Measurements from ENCODE around the gene CST7. TPM values are rescaled to one million over a fixed set of nuclear protein-coding genes. Genes with fewer than 3 reads are reported as not detected.

CST7 gene
- total RNA-seq, 1 donor from 2014 or later, result 115 TPM

GRCh38 chr20:24979036-24979960 lies 30.2 kb downstream of the CST7 start:
- Mint-ChIP-seq H3K4me1 (ENCODE audit: low read depth) (peaks cover 11% of the 10 kb centered on the region), H3K4me3 (ENCODE audit: low read depth) (no peak overlapping the region), H3K9me3 (peaks cover 22% of the 10 kb centered on the region)

GRCh38 chr20:24980291-24981053 lies 31.4 kb downstream of the CST7 start:
- Mint-ChIP-seq H3K9me3 (peaks cover 15% of the 10 kb centered on the region), H3K36me3 (ENCODE audit: low read depth) (peaks cover 85% of the 10 kb centered on the region), H3K27me3 (ENCODE audit: low read depth) (no peaks in the 10 kb centered on the region), H3K4me3 (ENCODE audit: low read depth) (no peak overlapping the region), H3K4me1 (ENCODE audit: low read depth) (peaks cover 17% of the 10 kb centered on the region), H3K27ac (no peak overlapping the region)
- no peak for DNase-seq (ENCODE audit: low spot score)
- intact Hi-C loops (cut with micrococcal nuclease), result no loop called here

More at GRCh38 chr20:24979036-24979960, 30.2 kb downstream of the CST7 start:
- Mint-ChIP-seq H3K27me3 (ENCODE audit: low read depth) (no peaks in the 10 kb centered on the region), H3K27ac (no peak overlapping the region), H3K36me3 (ENCODE audit: low read depth) (peaks cover 95% of the 10 kb centered on the region)
- intact Hi-C loops (cut with micrococcal nuclease), result no loop called here
- no peak for DNase-seq (ENCODE audit: low spot score)

- Mint-ChIP-seq H3K4me1 (ENCODE audit: low read depth) (peaks cover 21% of the 10 kb centered on the region), H3K27ac (no peak overlapping the region), H3K36me3 (ENCODE audit: low read depth) (peaks cover 82% of the 10 kb centered on the region), H3K9me3 (peaks cover 7% of the 10 kb centered on the region), H3K4me3 (ENCODE audit: low read depth) (no peak overlapping the region), H3K27me3 (ENCODE audit: low read depth) (no peaks in the 10 kb centered on the region)
- intact Hi-C loops (cut with micrococcal nuclease), result no loop called here
- DNase-seq (ENCODE audit: low spot score), result no peak
Measured at GRCh38 chr20:24981282-24981681, 32.2 kb downstream of the CST7 start.

- Mint-ChIP-seq H3K4me1 (ENCODE audit: low read depth) (peaks cover 21% of the 10 kb centered on the region), H3K27ac (no peak overlapping the region), H3K36me3 (ENCODE audit: low read depth) (peaks cover 79% of the 10 kb centered on the region), H3K4me3 (ENCODE audit: low read depth) (no peak overlapping the region), H3K9me3 (peaks cover 2% of the 10 kb centered on the region), H3K27me3 (ENCODE audit: low read depth) (no peaks in the 10 kb centered on the region)
- no peak for DNase-seq (ENCODE audit: low spot score)
- intact Hi-C loops (cut with micrococcal nuclease), result no loop called here
Measured at GRCh38 chr20:24981790-24982189, 32.7 kb downstream of the CST7 start.

- intact Hi-C loops (cut with micrococcal nuclease), result no loop called here
- Mint-ChIP-seq H3K27me3 (ENCODE audit: low read depth) (no peaks in the 10 kb centered on the region), H3K36me3 (ENCODE audit: low read depth) (peaks cover 73% of the 10 kb centered on the region), H3K4me1 (ENCODE audit: low read depth) (peaks cover 37% of the 10 kb centered on the region), H3K4me3 (ENCODE audit: low read depth) (no peak overlapping the region), H3K27ac (no peak overlapping the region), H3K9me3 (no peaks in the 10 kb centered on the region)
- no peak for DNase-seq (ENCODE audit: low spot score)
Measured at GRCh38 chr20:24983896-24984295, 34.8 kb downstream of the CST7 start.

- Mint-ChIP-seq H3K36me3 (ENCODE audit: low read depth) (peaks cover 67% of the 10 kb centered on the region), H3K27me3 (ENCODE audit: low read depth) (no peaks in the 10 kb centered on the region), H3K27ac (no peak overlapping the region), H3K4me1 (ENCODE audit: low read depth) (peaks cover 44% of the 10 kb centered on the region), H3K9me3 (no peaks in the 10 kb centered on the region), H3K4me3 (ENCODE audit: low read depth) (no peak overlapping the region)
- intact Hi-C loops (cut with micrococcal nuclease), result no loop called here
- no peak for DNase-seq (ENCODE audit: low spot score)
Measured at GRCh38 chr20:24984961-24985640, 36.0 kb downstream of the CST7 start.

GRCh38 chr20:24985802-24986201 lies 36.7 kb downstream of the CST7 start:
- Mint-ChIP-seq H3K4me1 (ENCODE audit: low read depth) (peaks cover 51% of the 10 kb centered on the region), H3K9me3 (no peaks in the 10 kb centered on the region), H3K4me3 (ENCODE audit: low read depth) (no peak overlapping the region), H3K27ac (no peak overlapping the region), H3K27me3 (ENCODE audit: low read depth) (no peaks in the 10 kb centered on the region), H3K36me3 (ENCODE audit: low read depth) (peaks cover 67% of the 10 kb centered on the region)
- no peak for DNase-seq (ENCODE audit: low spot score)
- intact Hi-C loops (cut with micrococcal nuclease), result no loop called here

- H3K9me3 Mint-ChIP-seq, result no peaks in the 10 kb centered on the region
- no peak for DNase-seq (ENCODE audit: low spot score)
- H3K36me3 Mint-ChIP-seq (ENCODE audit: low read depth), result peaks cover 66% of the 10 kb centered on the region
- peaks cover 55% of the 10 kb centered on the region for H3K4me1 Mint-ChIP-seq (ENCODE audit: low read depth)
- H3K27me3 Mint-ChIP-seq (ENCODE audit: low read depth), result no peaks in the 10 kb centered on the region
- no peak overlapping the region for H3K27ac Mint-ChIP-seq
- intact Hi-C loops (cut with micrococcal nuclease), result no loop called here
- no peak overlapping the region for H3K4me3 Mint-ChIP-seq (ENCODE audit: low read depth)
Measured at GRCh38 chr20:24986436-24987015, 37.5 kb downstream of the CST7 start.

GRCh38 chr20:24987244-24987643 lies 38.2 kb downstream of the CST7 start:
- no peak overlapping the region for H3K27ac Mint-ChIP-seq
- H3K36me3 Mint-ChIP-seq (ENCODE audit: low read depth), result peaks cover 63% of the 10 kb centered on the region
- H3K9me3 Mint-ChIP-seq, result no peaks in the 10 kb centered on the region
- no peak overlapping the region for H3K4me3 Mint-ChIP-seq (ENCODE audit: low read depth)
- no peak for DNase-seq (ENCODE audit: low spot score)
- intact Hi-C loops (cut with micrococcal nuclease), result no loop called here
- peaks cover 54% of the 10 kb centered on the region for H3K4me1 Mint-ChIP-seq (ENCODE audit: low read depth)
- no peaks in the 10 kb centered on the region for H3K27me3 Mint-ChIP-seq (ENCODE audit: low read depth)

- Mint-ChIP-seq H3K27me3 (ENCODE audit: low read depth) (no peaks in the 10 kb centered on the region), H3K4me3 (ENCODE audit: low read depth) (no peak overlapping the region), H3K36me3 (ENCODE audit: low read depth) (peaks cover 55% of the 10 kb centered on the region), H3K9me3 (no peaks in the 10 kb centered on the region), H3K4me1 (ENCODE audit: low read depth) (peaks cover 55% of the 10 kb centered on the region), H3K27ac (no peak overlapping the region)
- DNase-seq (ENCODE audit: low spot score), result no peak
- intact Hi-C loops (cut with micrococcal nuclease), result no loop called here
Measured at GRCh38 chr20:24987873-24988835, 39.1 kb downstream of the CST7 start.

- Mint-ChIP-seq H3K27me3 (ENCODE audit: low read depth) (no peaks in the 10 kb centered on the region), H3K27ac (no peak overlapping the region), H3K4me1 (ENCODE audit: low read depth) (peaks cover 63% of the 10 kb centered on the region), H3K36me3 (ENCODE audit: low read depth) (peaks cover 45% of the 10 kb centered on the region), H3K4me3 (ENCODE audit: low read depth) (no peak overlapping the region), H3K9me3 (no peaks in the 10 kb centered on the region)
- no peak for DNase-seq (ENCODE audit: low spot score)
- intact Hi-C loops (cut with micrococcal nuclease), result no loop called here
Measured at GRCh38 chr20:24989162-24989561, 40.1 kb downstream of the CST7 start.

Data from activated T-helper 2 cell treated with anti-CD3 and anti-CD28 coated beads, Interferon-gamma antibody, Interleukin-2, Interleukin-4, amounts not matched to agents 10 μg/mL and 5 μg/mL and 100 μg/mL, durations not matched to agents 14 hours and 24 hours and 36 hours (primary cell).